HG02759 (cell line): ENCODE measurements around the gene HMCES.
"Not testable (repeated sequence)": the region's sequence is repeated elsewhere in the genome, so short reads cannot be mapped to it uniquely, and the experiment has no call there.

ENCODE experiments used
- ATAC-seq: cut with Tn5 transposase; IDR thresholded peaks from one replicate; pipeline ENCODE4 v1.9.1; 2021; ENCODE audit warnings: mild to moderate bottlenecking, moderate library complexity; ENCODE audit not compliant: unreplicated experiment

The HMCES gene

GRCh38 chr3:129345971-129346370 lies 67.3 kb downstream of the HMCES start:
- no peak for ATAC-seq

GRCh38 chr3:129346695-129347457 lies 68.2 kb downstream of the HMCES start:
- no peak for ATAC-seq

- no peak for ATAC-seq
These were observed 68.8 kb downstream of the HMCES start for GRCh38 chr3:129347458-129347845.

- no peak for ATAC-seq
These were observed 70.1 kb downstream of the HMCES start for GRCh38 chr3:129348734-129349133.

GRCh38 chr3:129349169-129349568 lies 70.5 kb downstream of the HMCES start:
- ATAC-seq, result not testable (repeated sequence)

- ATAC-seq, result no peak
These were observed 71.1 kb downstream of the HMCES start for GRCh38 chr3:129349791-129350190.

- ATAC-seq, result no peak
These were observed 73.4 kb downstream of the HMCES start for GRCh38 chr3:129352045-129352444.

GRCh38 chr3:129352650-129353588 lies 74.2 kb downstream of the HMCES start:
- no peak for ATAC-seq

GRCh38 chr3:129353589-129353941 lies 74.9 kb downstream of the HMCES start:
- no peak for ATAC-seq
